BJ (cell line): ENCODE measurements around the gene ZNF746. TPM values are rescaled to one million over a fixed set of nuclear protein-coding genes. Genes with fewer than 3 reads are reported as not detected.

ENCODE experiments used
- CTCF ChIA-PET: fragments of 350-600 bp; formaldehyde crosslinking; extraction: SDS; loops from one replicate; lab custom pipeline; 2021; ENCODE audit warnings: antibody characterized with exemption, inconsistent platforms; lab: Yijun Ruan, JAX
- POLR2A ChIA-PET: fragments of 300-600 bp; sonication (Branson Sonifier 250); formaldehyde crosslinking; extraction: SDS; loops from one replicate; lab custom pipeline; 2021; ENCODE audit warnings: antibody characterized with exemption; lab: Charles Lee
- DNase-seq: peaks from one replicate; pipeline ENCODE4 v3.0.0-alpha.2; 2011; ENCODE audit warnings: low read depth
- H3K27me3 ChIP-seq: 2 replicates; pipeline ENCODE4 v1.6.0; 2011; ENCODE audit warnings: low read length; ENCODE audit not compliant: control insufficient read depth, insufficient read depth
- H3K36me3 ChIP-seq: 2 replicates; pipeline ENCODE4 v1.5.1; 2011; ENCODE audit warnings: low read length; ENCODE audit not compliant: control insufficient read depth, insufficient read depth
- H3K4me3 ChIP-seq: 2 replicates; pipeline ENCODE4 v1.5.1; 2011; ENCODE audit warnings: low read depth, mild to moderate bottlenecking, control low read depth, low read length
- polyA plus RNA-seq: library from polyadenylated mRNA; depleted of rRNA; stranded (reverse); fragments of >200 nt; gene quantifications from 2 replicates; pipeline ENCODE4 v1.2.3, GENCODE V29; 2011
- TF ChIP-seq, protein P1 (sequence below): IDR thresholded peaks from 2 replicates; pipeline ENCODE4 v1.5.1; 2011; ENCODE audit warnings: low read depth, mild to moderate bottlenecking, control low read depth, inconsistent platforms, low read length, moderate library complexity; ENCODE audit not compliant: insufficient read depth

Gene ZNF746
- polyA plus RNA-seq, 1 experiment, result 5.4 TPM

- Histone ChIP-seq H3K27me3 (no peaks in the 10 kb centered on the region), H3K4me3 (no peak overlapping the region), H3K36me3 (peaks cover 5% of the 10 kb centered on the region)
- POLR2A ChIA-PET, result no interaction called here
- no peak for DNase-seq
- TF ChIP-seq, protein P1, sequence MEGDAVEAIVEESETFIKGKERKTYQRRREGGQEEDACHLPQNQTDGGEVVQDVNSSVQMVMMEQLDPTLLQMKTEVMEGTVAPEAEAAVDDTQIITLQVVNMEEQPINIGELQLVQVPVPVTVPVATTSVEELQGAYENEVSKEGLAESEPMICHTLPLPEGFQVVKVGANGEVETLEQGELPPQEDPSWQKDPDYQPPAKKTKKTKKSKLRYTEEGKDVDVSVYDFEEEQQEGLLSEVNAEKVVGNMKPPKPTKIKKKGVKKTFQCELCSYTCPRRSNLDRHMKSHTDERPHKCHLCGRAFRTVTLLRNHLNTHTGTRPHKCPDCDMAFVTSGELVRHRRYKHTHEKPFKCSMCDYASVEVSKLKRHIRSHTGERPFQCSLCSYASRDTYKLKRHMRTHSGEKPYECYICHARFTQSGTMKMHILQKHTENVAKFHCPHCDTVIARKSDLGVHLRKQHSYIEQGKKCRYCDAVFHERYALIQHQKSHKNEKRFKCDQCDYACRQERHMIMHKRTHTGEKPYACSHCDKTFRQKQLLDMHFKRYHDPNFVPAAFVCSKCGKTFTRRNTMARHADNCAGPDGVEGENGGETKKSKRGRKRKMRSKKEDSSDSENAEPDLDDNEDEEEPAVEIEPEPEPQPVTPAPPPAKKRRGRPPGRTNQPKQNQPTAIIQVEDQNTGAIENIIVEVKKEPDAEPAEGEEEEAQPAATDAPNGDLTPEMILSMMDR, result no peak
- CTCF ChIA-PET, result interaction anchor here (0.8 kb wide), 1 partner anchor 147 kb away, joined by 4 read pairs; no protein-coding TSS in a partner anchor
Measured at GRCh38 chr7:149456506-149457421, 40.8 kb downstream of the ZNF746 start.

- CTCF ChIA-PET, result no interaction called here
- TF ChIP-seq, protein P1, result no peak
- POLR2A ChIA-PET, result no interaction called here
- no peak for DNase-seq
- H3K36me3 ChIP-seq, result peaks cover 10% of the 10 kb centered on the region
- H3K27me3 ChIP-seq, result no peaks in the 10 kb centered on the region
- no peak overlapping the region for H3K4me3 ChIP-seq
Measured at GRCh38 chr7:149455175-149455950, 42.2 kb downstream of the ZNF746 start.

DNA sequence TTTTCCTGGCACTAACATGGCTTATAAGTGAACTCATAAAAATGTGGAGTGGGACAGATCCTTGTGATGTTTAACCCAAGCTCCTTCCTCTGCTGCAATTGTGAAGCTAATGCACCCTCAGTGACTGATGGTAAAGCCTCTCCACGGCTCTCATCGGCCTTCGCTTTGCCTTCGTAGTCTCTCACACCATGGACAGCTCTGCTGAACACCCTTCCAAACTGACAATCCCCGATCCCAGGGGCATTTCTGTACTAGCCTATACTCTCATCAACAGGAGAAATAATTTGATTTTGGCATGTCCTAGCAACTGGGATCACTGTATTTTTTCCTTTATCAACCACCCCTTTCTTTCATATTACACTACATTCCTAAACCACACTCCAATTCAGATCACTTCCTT lies 42.9 kb downstream of the ZNF746 start:
- TF ChIP-seq, protein P1, result no peak
- no peak for DNase-seq
- Histone ChIP-seq H3K36me3 (peaks cover 15% of the 10 kb centered on the region), H3K27me3 (no peaks in the 10 kb centered on the region), H3K4me3 (no peak overlapping the region)
- CTCF ChIA-PET, result interaction anchor here (1.2 kb wide), 1 partner anchor 14 kb away, joined by 4 read pairs; no protein-coding TSS in a partner anchor
- POLR2A ChIA-PET, result no interaction called here

DNA sequence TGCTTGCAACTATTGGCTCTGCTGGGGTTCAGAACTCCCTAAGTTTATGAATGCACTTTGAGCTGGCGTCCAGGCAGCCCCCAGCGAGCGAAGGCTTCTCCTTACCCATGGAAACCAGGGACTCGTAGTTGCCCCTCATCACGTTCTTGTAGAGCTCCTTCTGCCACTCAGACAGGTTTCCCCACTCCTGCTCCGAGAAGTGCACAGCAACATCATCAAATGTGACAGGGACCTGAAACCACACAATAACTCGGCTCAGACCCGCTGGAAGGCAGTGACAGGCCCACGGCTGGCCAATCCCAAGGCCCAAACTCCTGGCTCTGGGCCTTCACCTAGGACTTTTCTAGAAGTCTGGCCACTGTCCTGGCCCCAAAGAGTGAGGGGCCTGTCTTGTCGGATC lies 43.6 kb downstream of the ZNF746 start:
- CTCF ChIA-PET, result interaction anchor here (1.2 kb wide), 1 partner anchor 14 kb away, joined by 4 read pairs; no protein-coding TSS in a partner anchor
- Histone ChIP-seq H3K27me3 (no peaks in the 10 kb centered on the region), H3K36me3 (peaks cover 19% of the 10 kb centered on the region), H3K4me3 (no peak overlapping the region)
- no peak for DNase-seq
- TF ChIP-seq, protein P1, result no peak
- POLR2A ChIA-PET, result no interaction called here

GRCh38 chr7:149450821-149451220 lies 46.8 kb downstream of the ZNF746 start:
- TF ChIP-seq, protein P1, result no peak
- CTCF ChIA-PET, result no interaction called here
- POLR2A ChIA-PET, result no interaction called here
- no peak for DNase-seq
- Histone ChIP-seq H3K4me3 (no peak overlapping the region), H3K36me3 (peaks cover 25% of the 10 kb centered on the region), H3K27me3 (no peaks in the 10 kb centered on the region)
